ENCODE data around the gene AQP12A.

DNA sequence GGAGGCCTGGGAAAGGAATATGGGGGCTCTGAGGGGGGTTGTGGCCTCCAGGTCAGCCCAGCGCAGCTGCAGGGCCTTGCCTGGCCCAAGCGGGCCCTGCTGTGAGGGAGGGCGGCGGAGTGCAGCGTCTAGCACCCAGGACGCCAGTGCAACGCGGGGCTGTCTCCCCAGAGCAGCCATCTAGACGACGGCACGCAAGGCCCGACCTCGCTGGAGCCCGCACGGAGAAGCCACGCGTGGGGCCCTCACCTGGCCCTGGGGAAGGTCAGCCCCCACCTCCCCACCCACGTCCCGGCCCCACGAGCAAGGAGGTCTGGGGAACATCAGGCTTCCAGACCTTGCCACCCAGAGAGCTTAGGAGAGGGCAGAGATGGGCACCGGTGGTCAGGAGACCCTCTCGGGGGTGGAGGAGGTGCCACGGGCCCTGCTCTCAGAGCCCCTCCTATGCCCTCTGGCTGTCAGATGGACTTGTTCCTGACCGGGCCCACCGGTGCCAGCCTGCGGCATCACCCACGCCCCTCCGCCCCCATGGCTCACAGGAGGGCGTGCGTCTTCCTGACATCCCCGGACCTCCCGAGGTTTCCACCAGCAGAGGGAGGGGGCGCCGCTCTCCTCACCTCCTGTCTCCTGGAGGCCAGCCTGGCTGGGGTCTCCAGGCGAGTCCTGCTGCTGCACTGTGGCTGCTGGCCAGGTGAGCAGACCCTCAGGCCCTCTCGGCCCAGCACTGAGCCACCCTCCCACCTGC lies 49.4 kb upstream of the AQP12A start:
- TF ChIP-seq, protein P1, sequence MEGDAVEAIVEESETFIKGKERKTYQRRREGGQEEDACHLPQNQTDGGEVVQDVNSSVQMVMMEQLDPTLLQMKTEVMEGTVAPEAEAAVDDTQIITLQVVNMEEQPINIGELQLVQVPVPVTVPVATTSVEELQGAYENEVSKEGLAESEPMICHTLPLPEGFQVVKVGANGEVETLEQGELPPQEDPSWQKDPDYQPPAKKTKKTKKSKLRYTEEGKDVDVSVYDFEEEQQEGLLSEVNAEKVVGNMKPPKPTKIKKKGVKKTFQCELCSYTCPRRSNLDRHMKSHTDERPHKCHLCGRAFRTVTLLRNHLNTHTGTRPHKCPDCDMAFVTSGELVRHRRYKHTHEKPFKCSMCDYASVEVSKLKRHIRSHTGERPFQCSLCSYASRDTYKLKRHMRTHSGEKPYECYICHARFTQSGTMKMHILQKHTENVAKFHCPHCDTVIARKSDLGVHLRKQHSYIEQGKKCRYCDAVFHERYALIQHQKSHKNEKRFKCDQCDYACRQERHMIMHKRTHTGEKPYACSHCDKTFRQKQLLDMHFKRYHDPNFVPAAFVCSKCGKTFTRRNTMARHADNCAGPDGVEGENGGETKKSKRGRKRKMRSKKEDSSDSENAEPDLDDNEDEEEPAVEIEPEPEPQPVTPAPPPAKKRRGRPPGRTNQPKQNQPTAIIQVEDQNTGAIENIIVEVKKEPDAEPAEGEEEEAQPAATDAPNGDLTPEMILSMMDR (IDR thresholded peaks at IDR 0.05; ENCODE audit: insufficient read depth, low read length, poor library complexity, severe bottlenecking): no peak
- no peak for TF ChIP-seq EZH2phosphoT487 (conservative IDR thresholded peaks at IDR 0.05; ENCODE audit: low read length)
